Measurements from ENCODE around the gene SF3B2.

Gene SF3B2

GRCh38 chr11:66100272-66101065, 48.3 kb downstream of the SF3B2 start:
- Histone ChIP-seq H3K27me3 (ENCODE audit: insufficient read depth, low read depth, severe bottlenecking) (no peaks in the 10 kb centered on the region), H3K4me3 (ENCODE audit: low read depth, low read length) (no peak overlapping the region), H3K9me3 (ENCODE audit: severe bottlenecking) (no peaks in the 10 kb centered on the region), H3K36me3 (no peaks in the 10 kb centered on the region), H3K27ac (no peak overlapping the region)
- no peak for DNase-seq
- no peak for TF ChIP-seq CTCF (IDR thresholded peaks at IDR 0.05; ENCODE audit: low read depth, low read length)

- TF ChIP-seq CTCF (IDR thresholded peaks at IDR 0.05; ENCODE audit: low read depth, low read length) = no peak
- DNase-seq = no peak
- Histone ChIP-seq H3K27me3 (ENCODE audit: insufficient read depth, low read depth, severe bottlenecking) (no peaks in the 10 kb centered on the region), H3K9me3 (ENCODE audit: severe bottlenecking) (no peaks in the 10 kb centered on the region), H3K27ac (no peak overlapping the region), H3K4me3 (ENCODE audit: low read depth, low read length) (no peak overlapping the region), H3K36me3 (no peaks in the 10 kb centered on the region)
Measured at GRCh38 chr11:66101066-66101464, 48.9 kb downstream of the SF3B2 start.

- no peak for TF ChIP-seq CTCF (IDR thresholded peaks at IDR 0.05; ENCODE audit: low read depth, low read length)
Measured at GRCh38 chr11:66104057-66104638, 52.0 kb downstream of the SF3B2 start.

GRCh38 chr11:66106786-66107599, 54.8 kb downstream of the SF3B2 start:
- Histone ChIP-seq H3K27me3 (ENCODE audit: insufficient read depth, low read depth, severe bottlenecking) (no peaks in the 10 kb centered on the region), H3K27ac (no peak overlapping the region), H3K9me3 (ENCODE audit: severe bottlenecking) (no peaks in the 10 kb centered on the region), H3K4me3 (ENCODE audit: low read depth, low read length) (no peak overlapping the region), H3K36me3 (no peaks in the 10 kb centered on the region)
- DNase-seq = no peak
- TF ChIP-seq CTCF (IDR thresholded peaks at IDR 0.05; ENCODE audit: low read depth, low read length) = no peak

More at GRCh38 chr11:66104057-66104638, 52.0 kb downstream of the SF3B2 start:
- H3K27ac ChIP-seq = no peak overlapping the region
- H3K4me3 ChIP-seq (ENCODE audit: low read depth, low read length) = no peak overlapping the region
- no peak for DNase-seq
- H3K36me3 ChIP-seq = no peaks in the 10 kb centered on the region
- no peaks in the 10 kb centered on the region for H3K27me3 ChIP-seq (ENCODE audit: insufficient read depth, low read depth, severe bottlenecking)
- H3K9me3 ChIP-seq (ENCODE audit: severe bottlenecking) = no peaks in the 10 kb centered on the region

- H3K27ac ChIP-seq = no peak overlapping the region
- no peak overlapping the region for H3K4me3 ChIP-seq (ENCODE audit: low read depth, low read length)
- no peaks in the 10 kb centered on the region for H3K27me3 ChIP-seq (ENCODE audit: insufficient read depth, low read depth, severe bottlenecking)
- no peak for TF ChIP-seq CTCF (IDR thresholded peaks at IDR 0.05; ENCODE audit: low read depth, low read length)
- H3K36me3 ChIP-seq = no peaks in the 10 kb centered on the region
- DNase-seq = no peak
- no peaks in the 10 kb centered on the region for H3K9me3 ChIP-seq (ENCODE audit: severe bottlenecking)
Measured at GRCh38 chr11:66107600-66108510, 55.7 kb downstream of the SF3B2 start.

All from WERI-Rb-1 (cell line).